T1000 (cell line): Measurements from ENCODE around the gene RAB11A.
A peak's percentile ranks its signal among the peaks of the same experiment; 100 is the strongest.

ENCODE experiments used
- DNase-seq: peaks from one replicate; lab custom pipeline; 2025; ENCODE audit warnings: mixed read lengths; lab: John Stamatoyannopoulos, UW

Gene RAB11A

GRCh38 chr15:65869126-65869953 is at the start of gene RAB11A:
Gene RAB11A (plus strand): TSS chr15:65869491. CDS start chr15:65869586, 95 bp downstream.
- peak; percentile 92 for DNase-seq

- DNase-seq, result no peak
Observed at GRCh38 chr15:65819563-65819960, 49.7 kb upstream of the RAB11A start.

- DNase-seq, result no peak
Observed at GRCh38 chr15:65821070-65821469, 48.2 kb upstream of the RAB11A start.

GRCh38 chr15:65822316-65822715 is 47.0 kb upstream of the RAB11A start:
- DNase-seq, result no peak

GRCh38 chr15:65824031-65824743 is 45.1 kb upstream of the RAB11A start:
- no peak for DNase-seq

- DNase-seq, result no peak
Observed at GRCh38 chr15:65824941-65825544, 44.2 kb upstream of the RAB11A start.

- no peak for DNase-seq
Observed at GRCh38 chr15:65827065-65827464, 42.2 kb upstream of the RAB11A start.

GRCh38 chr15:65828585-65828984 is 40.7 kb upstream of the RAB11A start:
- no peak for DNase-seq

GRCh38 chr15:65829130-65829764 is 40.0 kb upstream of the RAB11A start:
- DNase-seq, result no peak

- DNase-seq, result peak; percentile 88
Observed at GRCh38 chr15:65832549-65833364, 36.5 kb upstream of the RAB11A start.

- no peak for DNase-seq
Observed at GRCh38 chr15:65833501-65834205, 35.6 kb upstream of the RAB11A start.

GRCh38 chr15:65834603-65835282 is 34.5 kb upstream of the RAB11A start:
- no peak for DNase-seq

GRCh38 chr15:65835447-65835846 is 33.8 kb upstream of the RAB11A start:
- DNase-seq, result no peak

GRCh38 chr15:65836665-65837064 is 32.6 kb upstream of the RAB11A start:
- no peak for DNase-seq

GRCh38 chr15:65837301-65838294 is 31.7 kb upstream of the RAB11A start:
- DNase-seq, result no peak

GRCh38 chr15:65839354-65839901 is 29.9 kb upstream of the RAB11A start:
- DNase-seq, result no peak

- no peak for DNase-seq
Observed at GRCh38 chr15:65839985-65840384, 29.3 kb upstream of the RAB11A start.

GRCh38 chr15:65841121-65841930 is 28.0 kb upstream of the RAB11A start:
- no peak for DNase-seq
